Activated CD4-positive, alpha-beta memory T cell treated with anti-CD3 and anti-CD28 coated beads, Interleukin-2, amount 10 ng/mL, durations not matched to agents 7 days and 5 days (primary cell): ENCODE results near the gene ATP1B1. TPM values are rescaled to one million over a fixed set of nuclear protein-coding genes. Genes with fewer than 3 reads are reported as not detected.

Experiments
- CTCF ChIA-PET: fragments of 350-600 bp; sonication (Branson Sonifier 250); formaldehyde crosslinking; loops from one replicate; lab custom pipeline; 2021; ENCODE audit warnings: antibody characterized with exemption, inconsistent platforms; lab: Charles Lee
- POLR2A ChIA-PET: fragments of 350-600 bp; sonication (Branson Sonifier 250); formaldehyde crosslinking; loops from one replicate; lab custom pipeline; 2021; ENCODE audit warnings: antibody characterized with exemption; lab: Charles Lee
- DNase-seq: peaks from one replicate; pipeline ENCODE4 v3.0.0-alpha.2; 2020
- H3K27ac Mint-ChIP-seq: one replicate; pipeline ENCODE4 v1.8.0; 2021; ENCODE audit warnings: mild to moderate bottlenecking, mixed read lengths
- H3K27me3 Mint-ChIP-seq: one replicate; pipeline ENCODE4 v1.8.0; 2021; ENCODE audit warnings: mixed read lengths
- H3K36me3 Mint-ChIP-seq: one replicate; pipeline ENCODE4 v1.8.0; 2021; ENCODE audit warnings: low read depth, mixed read lengths
- H3K4me1 Mint-ChIP-seq: one replicate; pipeline ENCODE4 v1.8.0; 2021; ENCODE audit warnings: mixed read lengths
- H3K4me3 Mint-ChIP-seq: one replicate; pipeline ENCODE4 v1.8.0; 2021; ENCODE audit warnings: mild to moderate bottlenecking, mixed read lengths
- H3K9me3 Mint-ChIP-seq: one replicate; pipeline ENCODE4 v1.8.0; 2021; ENCODE audit warnings: mixed read lengths
- total RNA-seq, 2 experiments: library from RNA; stranded (reverse); gene quantifications; one replicate each; pipeline ENCODE4 v1.2.3, GENCODE V29; 2021

Gene ATP1B1
- total RNA-seq, 2 experiments from 2014 or later, result 3.1 to 3.5 TPM

- no peaks in the 10 kb centered on the region for H3K27me3 Mint-ChIP-seq
- CTCF ChIA-PET, result no interaction called here
- no peaks in the 10 kb centered on the region for H3K9me3 Mint-ChIP-seq
- peaks cover 2% of the 10 kb centered on the region for H3K36me3 Mint-ChIP-seq
- H3K27ac Mint-ChIP-seq, result no peak overlapping the region
- POLR2A ChIA-PET, result no interaction called here
- H3K4me1 Mint-ChIP-seq, result peaks cover 2% of the 10 kb centered on the region
- H3K4me3 Mint-ChIP-seq, result no peak overlapping the region
- no peak for DNase-seq
Measured at GRCh38 chr1:169126335-169126734, 19.8 kb downstream of the ATP1B1 start.

- POLR2A ChIA-PET, result no interaction called here
- Mint-ChIP-seq H3K27me3 (no peaks in the 10 kb centered on the region), H3K9me3 (no peaks in the 10 kb centered on the region), H3K4me3 (no peak overlapping the region), H3K27ac (no peak overlapping the region), H3K36me3 (peaks cover 2% of the 10 kb centered on the region), H3K4me1 (peaks cover 2% of the 10 kb centered on the region)
- CTCF ChIA-PET, result no interaction called here
- DNase-seq, result no peak
Measured at GRCh38 chr1:169127305-169127704, 20.8 kb downstream of the ATP1B1 start.

- Mint-ChIP-seq H3K27me3 (no peaks in the 10 kb centered on the region), H3K9me3 (no peaks in the 10 kb centered on the region), H3K36me3 (peaks cover 2% of the 10 kb centered on the region), H3K27ac (no peak overlapping the region), H3K4me3 (no peak overlapping the region), H3K4me1 (peaks cover 2% of the 10 kb centered on the region)
- ChIA-PET POLR2A (no interaction called here), CTCF (no interaction called here)
- DNase-seq, result no peak
Measured at GRCh38 chr1:169128562-169128961, 22.1 kb downstream of the ATP1B1 start.

- Mint-ChIP-seq H3K27me3 (no peaks in the 10 kb centered on the region), H3K4me3 (no peak overlapping the region), H3K4me1 (peaks cover 2% of the 10 kb centered on the region), H3K36me3 (peaks cover 2% of the 10 kb centered on the region), H3K27ac (no peak overlapping the region), H3K9me3 (no peaks in the 10 kb centered on the region)
- DNase-seq, result no peak
- ChIA-PET CTCF (no interaction called here), POLR2A (no interaction called here)
Measured at GRCh38 chr1:169129109-169129784, 22.8 kb downstream of the ATP1B1 start.

GRCh38 chr1:169130683-169131082, 24.2 kb downstream of the ATP1B1 start:
- no peak overlapping the region for H3K4me3 Mint-ChIP-seq
- POLR2A ChIA-PET, result no interaction called here
- no peaks in the 10 kb centered on the region for H3K27me3 Mint-ChIP-seq
- H3K36me3 Mint-ChIP-seq, result peaks cover 2% of the 10 kb centered on the region
- no peak overlapping the region for H3K27ac Mint-ChIP-seq
- CTCF ChIA-PET, result no interaction called here
- DNase-seq, result no peak
- peaks cover 2% of the 10 kb centered on the region for H3K4me1 Mint-ChIP-seq
- H3K9me3 Mint-ChIP-seq, result no peaks in the 10 kb centered on the region

GRCh38 chr1:169132512-169133227, 26.2 kb downstream of the ATP1B1 start:
- no peak overlapping the region for H3K27ac Mint-ChIP-seq
- no peaks in the 10 kb centered on the region for H3K27me3 Mint-ChIP-seq
- peaks cover 2% of the 10 kb centered on the region for H3K36me3 Mint-ChIP-seq
- CTCF ChIA-PET, result interaction anchor here (0.6 to 1.2 kb wide), 2 partner anchors 363 to 525 kb away, joined by 3 to 4 read pairs; no protein-coding TSS in a partner anchor
- H3K4me1 Mint-ChIP-seq, result peaks cover 2% of the 10 kb centered on the region
- no peaks in the 10 kb centered on the region for H3K9me3 Mint-ChIP-seq
- POLR2A ChIA-PET, result no interaction called here
- no peak for DNase-seq
- no peak overlapping the region for H3K4me3 Mint-ChIP-seq

GRCh38 chr1:169133228-169133576, 26.7 kb downstream of the ATP1B1 start:
- H3K27me3 Mint-ChIP-seq, result no peaks in the 10 kb centered on the region
- ChIA-PET CTCF (interaction anchor here (1.2 kb wide), 1 partner anchor 526 kb away, joined by 4 read pairs; no protein-coding TSS in a partner anchor), POLR2A (no interaction called here)
- no peaks in the 10 kb centered on the region for H3K9me3 Mint-ChIP-seq
- no peak overlapping the region for H3K4me3 Mint-ChIP-seq
- peaks cover 2% of the 10 kb centered on the region for H3K4me1 Mint-ChIP-seq
- H3K36me3 Mint-ChIP-seq, result peaks cover 2% of the 10 kb centered on the region
- H3K27ac Mint-ChIP-seq, result no peak overlapping the region
- no peak for DNase-seq

- H3K27me3 Mint-ChIP-seq, result no peaks in the 10 kb centered on the region
- peaks cover 4% of the 10 kb centered on the region for H3K4me1 Mint-ChIP-seq
- CTCF ChIA-PET, result interaction anchor here (1.2 kb wide), 1 partner anchor 527 kb away, joined by 4 read pairs; no protein-coding TSS in a partner anchor
- peaks cover 2% of the 10 kb centered on the region for H3K36me3 Mint-ChIP-seq
- DNase-seq, result no peak
- H3K9me3 Mint-ChIP-seq, result no peaks in the 10 kb centered on the region
- no peak overlapping the region for H3K4me3 Mint-ChIP-seq
- H3K27ac Mint-ChIP-seq, result no peak overlapping the region
- POLR2A ChIA-PET, result no interaction called here
Measured at GRCh38 chr1:169133801-169134502, 27.5 kb downstream of the ATP1B1 start.

GRCh38 chr1:169137357-169137756, 30.9 kb downstream of the ATP1B1 start:
- DNase-seq, result no peak
- Mint-ChIP-seq H3K27me3 (no peaks in the 10 kb centered on the region), H3K36me3 (no peaks in the 10 kb centered on the region), H3K27ac (no peak overlapping the region), H3K4me1 (peaks cover 12% of the 10 kb centered on the region), H3K4me3 (no peak overlapping the region), H3K9me3 (no peaks in the 10 kb centered on the region)
- CTCF ChIA-PET, result no interaction called here
- POLR2A ChIA-PET, result interaction anchor here (1.4 kb wide), 1 partner anchor 94 kb away, joined by 4 read pairs; no protein-coding TSS in a partner anchor

- Mint-ChIP-seq H3K9me3 (no peaks in the 10 kb centered on the region), H3K27ac (no peak overlapping the region), H3K36me3 (no peaks in the 10 kb centered on the region), H3K4me3 (peak overlapping the region; percentile 11), H3K4me1 (peaks cover 12% of the 10 kb centered on the region), H3K27me3 (no peaks in the 10 kb centered on the region)
- no peak for DNase-seq
- CTCF ChIA-PET, result interaction anchor here (1.0 kb wide), 1 partner anchor 702 kb away, joined by 3 read pairs; no protein-coding TSS in a partner anchor
- POLR2A ChIA-PET, result interaction anchor here (1.4 kb wide), 1 partner anchor 96 kb away, joined by 4 read pairs; no protein-coding TSS in a partner anchor
Measured at GRCh38 chr1:169138866-169139670, 32.6 kb downstream of the ATP1B1 start.

GRCh38 chr1:169141356-169141755, 34.9 kb downstream of the ATP1B1 start:
- Mint-ChIP-seq H3K27ac (no peak overlapping the region), H3K36me3 (no peaks in the 10 kb centered on the region), H3K9me3 (no peaks in the 10 kb centered on the region), H3K4me1 (peaks cover 12% of the 10 kb centered on the region), H3K4me3 (no peak overlapping the region), H3K27me3 (no peaks in the 10 kb centered on the region)
- DNase-seq, result no peak
- ChIA-PET POLR2A (no interaction called here), CTCF (no interaction called here)

GRCh38 chr1:169142129-169142528, 35.6 kb downstream of the ATP1B1 start:
- peaks cover 12% of the 10 kb centered on the region for H3K4me1 Mint-ChIP-seq
- no peaks in the 10 kb centered on the region for H3K27me3 Mint-ChIP-seq
- H3K4me3 Mint-ChIP-seq, result no peak overlapping the region
- H3K9me3 Mint-ChIP-seq, result no peaks in the 10 kb centered on the region
- no peaks in the 10 kb centered on the region for H3K36me3 Mint-ChIP-seq
- H3K27ac Mint-ChIP-seq, result no peak overlapping the region
- DNase-seq, result no peak
- CTCF ChIA-PET, result no interaction called here
- POLR2A ChIA-PET, result no interaction called here
